NCI-H82 treated with DMSO at 0.1 percent for 48 hours (cell line): ENCODE measurements around the gene FHIT.

Experiments used
- DNase-seq: peaks from one replicate; lab custom pipeline; 2025; ENCODE audit not compliant: unreplicated experiment; lab: John Stamatoyannopoulos, UW

The FHIT gene

GRCh38 chr3:60309539-60310268 lies 941.5 kb downstream of the FHIT start:
- DNase-seq = no peak

DNA sequence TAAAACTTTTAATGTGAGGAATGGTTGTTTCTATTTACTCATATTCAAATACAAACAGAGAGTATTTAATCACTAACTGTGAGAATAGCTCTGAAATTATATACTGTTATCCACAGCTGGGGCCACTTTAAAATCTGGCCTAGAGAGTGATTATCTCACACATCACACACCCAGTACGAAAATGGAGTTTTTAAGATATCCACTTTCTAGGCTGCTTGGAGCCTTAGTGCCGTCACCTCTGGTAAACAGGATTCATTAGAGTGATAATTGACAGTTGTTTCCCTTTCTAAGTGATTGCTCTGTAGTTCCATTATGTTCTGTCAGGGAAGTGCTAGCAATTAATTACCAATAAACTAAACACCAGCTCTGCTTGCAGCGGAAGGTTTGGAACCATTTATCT lies 942.4 kb downstream of the FHIT start:
- peak; percentile 54 for DNase-seq

DNA sequence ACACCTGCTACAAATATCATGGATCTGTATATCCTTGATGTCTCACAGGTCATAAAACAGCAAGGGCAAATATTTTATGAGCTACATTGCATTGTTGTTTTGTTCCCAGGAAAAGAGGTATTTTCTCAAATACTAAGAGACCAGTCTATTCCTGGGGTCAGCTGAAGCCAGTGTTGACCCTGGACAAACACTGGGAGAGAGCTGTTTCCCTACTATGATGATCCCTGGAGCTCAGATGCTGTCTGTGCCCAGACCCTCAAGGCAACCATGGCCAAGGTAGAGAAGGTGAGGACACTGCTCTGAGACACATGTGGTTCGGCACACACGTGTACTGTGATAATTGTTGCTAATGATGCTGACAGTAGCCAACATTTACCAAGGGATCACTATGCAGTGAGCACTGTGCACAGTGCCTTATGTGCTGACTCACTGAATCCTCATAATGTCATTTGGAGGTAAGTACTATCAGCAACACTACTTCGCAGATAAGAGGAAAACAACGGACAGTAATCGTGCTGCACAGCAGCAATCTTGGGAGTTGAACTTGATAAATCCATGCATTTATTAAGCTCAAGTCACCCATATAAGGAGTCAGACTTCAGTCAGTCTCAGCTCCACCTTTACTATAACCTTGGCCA lies 943.6 kb downstream of the FHIT start:
- no peak for DNase-seq

- DNase-seq = no peak
Measured at GRCh38 chr3:60304112-60304511, 947.1 kb downstream of the FHIT start.

GRCh38 chr3:60303160-60303559 lies 948.1 kb downstream of the FHIT start:
- no peak for DNase-seq

DNA sequence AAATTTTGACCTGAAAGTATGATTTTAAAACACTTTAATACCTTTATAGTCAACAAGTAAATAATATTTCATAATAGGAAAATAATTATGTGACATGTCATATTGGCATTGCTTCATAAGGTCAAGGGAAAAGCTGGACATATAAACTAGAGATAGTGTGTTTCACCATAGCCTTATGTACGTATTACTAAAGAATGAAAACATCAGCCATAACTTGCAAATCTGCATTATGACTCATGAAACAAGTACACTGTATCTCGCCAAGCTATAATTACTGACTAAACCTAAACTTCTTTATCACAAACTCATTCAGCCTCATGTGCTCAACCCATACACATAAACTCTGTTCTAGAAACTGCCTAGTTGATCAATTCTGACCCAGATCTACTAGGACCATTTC lies 950.1 kb downstream of the FHIT start:
- no peak for DNase-seq

DNA sequence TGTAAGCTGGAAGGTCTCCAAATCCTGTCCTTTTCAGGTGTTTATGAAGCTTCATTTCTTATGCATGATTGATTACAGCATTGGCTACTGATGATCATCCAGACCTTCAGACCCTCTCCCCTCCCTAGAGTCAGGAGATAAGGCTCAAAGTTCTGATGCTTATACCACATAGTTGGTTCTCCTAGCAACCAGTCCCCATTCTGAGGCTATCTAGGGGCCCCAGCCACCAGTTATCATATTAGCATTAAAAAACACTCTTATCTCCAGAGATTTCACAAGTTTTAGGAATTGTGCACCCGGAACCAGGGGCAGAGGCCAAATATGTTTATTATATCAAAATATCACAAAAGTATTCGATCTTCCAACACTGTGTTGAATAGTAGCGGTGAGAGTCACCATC lies 953.1 kb downstream of the FHIT start:
- DNase-seq = no peak

GRCh38 chr3:60294181-60294580 lies 957.1 kb downstream of the FHIT start:
- no peak for DNase-seq

GRCh38 chr3:60291115-60291514 lies 960.1 kb downstream of the FHIT start:
- no peak for DNase-seq

DNA sequence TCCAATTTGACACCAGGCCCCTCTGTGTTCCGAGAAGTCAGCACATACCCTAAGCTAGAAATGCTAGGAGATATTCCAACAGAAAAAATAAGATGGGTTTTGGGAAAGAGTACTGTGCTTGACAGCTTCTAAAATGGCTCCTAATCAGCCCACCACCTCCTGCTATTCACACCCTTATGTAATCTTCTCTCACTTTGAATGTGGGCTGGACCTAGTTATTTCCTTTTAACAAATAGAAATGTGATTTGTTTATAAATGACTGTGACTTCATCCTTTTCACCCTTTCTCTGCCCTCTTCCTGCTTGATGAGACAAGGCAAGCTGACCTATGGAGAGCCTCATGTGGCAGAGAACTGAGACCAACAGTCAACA lies 961.1 kb downstream of the FHIT start:
- no peak for DNase-seq

DNA sequence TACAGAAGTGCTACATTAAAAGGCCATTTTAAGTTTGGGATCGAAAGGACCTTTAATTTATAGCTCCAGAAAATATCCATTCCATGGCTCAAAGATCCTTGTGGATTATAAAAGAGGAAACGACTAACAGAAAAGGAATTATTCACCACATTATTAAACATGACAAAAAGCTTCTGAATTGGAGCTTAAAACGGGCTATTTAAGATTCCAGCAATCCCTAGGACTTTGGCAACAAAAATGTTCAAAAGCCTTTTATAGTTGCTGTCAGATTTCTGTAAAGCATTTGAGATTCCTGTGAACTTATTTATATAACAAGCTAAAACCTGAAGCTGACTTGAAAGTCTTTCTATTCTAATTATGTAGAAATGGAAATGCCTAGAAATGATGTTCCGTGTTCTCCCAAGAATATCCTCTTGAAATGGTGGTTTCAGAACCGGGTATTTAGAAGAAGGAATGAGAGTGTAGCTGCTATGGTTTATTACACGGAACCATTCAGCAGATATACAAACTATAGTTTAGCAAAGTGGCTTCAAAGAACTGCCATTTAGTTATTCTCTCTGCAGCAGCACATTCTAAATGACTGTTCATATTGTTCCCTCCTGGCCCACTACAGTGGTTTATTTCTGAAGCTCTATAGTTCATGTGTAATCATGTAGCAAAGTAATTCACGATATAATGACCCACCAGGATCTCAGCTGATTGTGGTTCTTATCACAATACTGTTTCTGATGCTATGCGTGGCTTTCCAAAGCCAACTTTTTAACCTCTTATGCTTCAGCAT lies 961.7 kb downstream of the FHIT start:
- DNase-seq = no peak

GRCh38 chr3:60282866-60283265 lies 968.4 kb downstream of the FHIT start:
- DNase-seq = peak; percentile 85

GRCh38 chr3:60281970-60282369 lies 969.3 kb downstream of the FHIT start:
- DNase-seq = no peak

DNA sequence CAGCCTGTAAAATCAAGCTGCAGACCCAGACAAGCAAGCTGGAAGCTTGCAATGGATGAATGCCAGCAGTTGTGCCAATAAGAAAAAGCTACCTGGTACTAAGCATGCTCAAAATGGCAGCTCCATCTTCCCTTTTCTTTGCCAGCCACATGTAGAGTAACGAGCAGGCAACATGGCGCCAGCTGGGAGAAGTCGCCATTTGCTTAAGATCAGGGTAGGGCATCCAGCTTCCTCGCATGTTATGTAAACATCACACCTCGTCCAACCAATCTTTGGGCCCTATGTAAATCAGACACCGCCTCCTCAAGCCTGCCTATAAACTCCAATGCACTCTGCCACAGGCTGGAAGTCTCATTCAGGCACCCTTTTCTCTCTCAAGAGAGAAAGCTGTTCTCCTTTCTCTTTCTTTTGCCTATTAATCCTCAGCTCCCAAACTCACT lies 973.9 kb downstream of the FHIT start:
- no peak for DNase-seq

DNA sequence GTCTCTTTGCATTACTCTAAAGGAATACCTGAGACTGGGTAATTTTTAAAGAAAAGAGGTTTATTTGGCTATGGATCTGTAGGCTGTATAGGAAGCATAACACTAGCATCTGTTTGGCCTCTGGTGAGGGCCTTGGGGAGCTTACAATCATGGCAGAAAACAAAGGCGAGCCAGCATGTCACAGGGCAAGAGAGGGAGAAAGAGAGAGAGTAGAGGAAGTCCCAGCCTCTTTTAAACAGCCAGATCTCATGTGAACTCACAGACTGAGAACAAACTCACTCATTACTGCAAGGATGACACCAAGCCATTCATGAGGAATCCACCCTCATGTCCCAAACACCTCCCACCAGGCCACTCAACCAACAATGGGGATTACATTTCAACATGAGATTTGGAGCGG lies 974.6 kb downstream of the FHIT start:
- DNase-seq = no peak

- no peak for DNase-seq
Measured at GRCh38 chr3:60274646-60275045, 976.6 kb downstream of the FHIT start.

GRCh38 chr3:60274098-60274497 lies 977.2 kb downstream of the FHIT start:
- DNase-seq = no peak

- no peak for DNase-seq
Measured at GRCh38 chr3:60269829-60270266, 981.4 kb downstream of the FHIT start.

DNA sequence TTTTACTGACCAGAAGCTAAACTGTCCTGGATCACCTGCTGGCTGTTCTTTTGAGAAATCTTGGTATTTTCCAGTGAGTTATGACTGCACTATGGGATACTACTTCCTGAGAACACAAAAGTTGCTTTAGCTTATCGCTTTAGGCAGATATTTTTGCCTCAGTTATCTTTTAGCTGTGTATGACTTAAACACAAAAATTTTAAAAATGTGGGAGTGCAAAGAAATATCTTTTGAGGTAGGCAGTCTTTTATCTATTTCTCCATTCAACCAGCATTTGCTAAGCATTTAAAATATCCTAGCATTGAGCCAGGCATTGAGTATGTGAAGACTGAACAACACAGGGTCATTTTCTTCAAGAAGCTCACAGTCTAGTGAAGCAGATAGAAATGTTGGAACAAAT lies 981.9 kb downstream of the FHIT start:
- no peak for DNase-seq

DNA sequence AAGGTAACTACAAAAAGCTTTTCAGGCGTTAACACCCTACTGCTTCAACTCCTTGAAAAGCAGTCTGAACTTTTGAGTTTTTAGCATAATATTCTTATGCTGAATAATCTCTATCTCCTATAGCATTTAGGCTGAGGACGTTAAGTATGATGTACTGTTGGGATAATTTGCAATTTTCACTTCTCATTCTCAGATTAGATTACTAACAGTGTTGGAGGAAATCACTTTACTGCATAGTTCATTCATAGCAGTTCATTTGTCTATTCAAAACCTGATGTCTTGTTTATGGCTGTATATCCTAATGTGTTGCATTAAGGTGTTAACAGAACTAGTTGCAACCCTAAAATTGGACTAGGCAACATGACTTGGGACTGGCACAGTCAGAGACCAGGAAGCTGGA lies 983.1 kb downstream of the FHIT start:
- DNase-seq = no peak

GRCh38 chr3:60266444-60266843 lies 984.8 kb downstream of the FHIT start:
- no peak for DNase-seq

GRCh38 chr3:60263191-60263590 lies 988.1 kb downstream of the FHIT start:
- no peak for DNase-seq
